SK-N-SH treated with all-trans-retinoic acid at 6 μM for 48 hours (cell line): ENCODE data around the gene JAKMIP1.

Source experiments
- ARNTL ChIP-seq: fragments of 450-650 bp; formaldehyde crosslinking; IDR thresholded peaks from 2 replicates; pipeline ENCODE4 v1.5.0; 2020; ENCODE audit warnings: low read depth, mild to moderate bottlenecking, moderate library complexity, borderline replicate concordance
- ISL1 ChIP-seq: fragments of 250-450 bp; sonication (Bioruptor Pico); IDR thresholded peaks from 2 replicates; pipeline ENCODE4 v2.1.2; 2022; ENCODE audit warnings: mild to moderate bottlenecking, moderate library complexity
- ZNF8 ChIP-seq: fragments of 450-650 bp; formaldehyde crosslinking; IDR thresholded peaks from 2 replicates; pipeline ENCODE4 v1.5.0; 2020; ENCODE audit warnings: mild to moderate bottlenecking, moderate library complexity

- TF ChIP-seq ZNF8 (CRISPR knock-in tag) (no peak), ARNTL (CRISPR knock-in tag) (no peak), ISL1 (CRISPR knock-in tag) (no peak)
These were observed 45.9 kb upstream of the JAKMIP1 start for GRCh38 chr4:6246170-6246634.
